GM13977 (cell line): ENCODE measurements around the gene SLC25A15.

Experiments
- DNase-seq: peaks from one replicate; pipeline ENCODE4 v3.0.0; 2012; ENCODE audit warnings: low spot score
- CTCF ChIP-seq: IDR thresholded peaks from 2 replicates; pipeline ENCODE4 v1.5.1; 2012; ENCODE audit warnings: mild to moderate bottlenecking, control low read depth; ENCODE audit not compliant: insufficient read depth; ENCODE audit errors: extremely low read depth, missing control alignments
- in situ Hi-C: fragments of 300-500 bp; cut with MboI; formaldehyde crosslinking; loops from one replicate; pipeline ENCODE4 v1.12.0; 2022; ENCODE audit warnings: low sequenced_read_pairs, low pct_unique_long_range_greater_than_20kb, mixed read lengths, inconsistent platforms; ENCODE audit not compliant: unreplicated experiment

The SLC25A15 gene

GRCh38 chr13:40774672-40775071 is 14.7 kb upstream of the SLC25A15 start:
- no peak for DNase-seq
- in situ Hi-C loops, result no loop called here
- no peak for TF ChIP-seq CTCF

- no peak for DNase-seq
- no peak for TF ChIP-seq CTCF
- in situ Hi-C loops, result no loop called here
Observed at GRCh38 chr13:40776232-40776631, 13.2 kb upstream of the SLC25A15 start.

- DNase-seq, result peak; percentile 37
- in situ Hi-C loops, result no loop called here
- TF ChIP-seq CTCF, result no peak
Observed at GRCh38 chr13:40776681-40777165, 12.7 kb upstream of the SLC25A15 start.

GRCh38 chr13:40777166-40777808 is 12.1 kb upstream of the SLC25A15 start:
- TF ChIP-seq CTCF, result peak; percentile 71
- peak; percentile 59 for DNase-seq
- in situ Hi-C loops, result no loop called here

- in situ Hi-C loops, result no loop called here
- no peak for DNase-seq
- no peak for TF ChIP-seq CTCF
Observed at GRCh38 chr13:40777809-40778175, 11.6 kb upstream of the SLC25A15 start.

GRCh38 chr13:40779049-40779448 is 10.4 kb upstream of the SLC25A15 start:
- no peak for TF ChIP-seq CTCF
- DNase-seq, result no peak
- in situ Hi-C loops, result no loop called here
